ENCODE data around the gene KIAA1958. TPM values are rescaled to one million over a fixed set of nuclear protein-coding genes. Genes with fewer than 3 reads are reported as not detected.

Gene KIAA1958
- total RNA-seq, 1 donor from 2014 or later = 3.7 TPM

GRCh38 chr9:112631313-112632070 is 144.9 kb downstream of the KIAA1958 start:
- Histone ChIP-seq H3K9me3 (ENCODE audit: control insufficient read depth in 3 of 3, low read length in 3 of 3) (no peaks in the 10 kb centered on the region), H3K27me3 (ENCODE audit: control insufficient read depth in 3 of 3, insufficient read depth in 3 of 3, low read length in 3 of 3) (no peaks in the 10 kb centered on the region), H3K9ac (ENCODE audit: low read depth in 1 of 3, low read length in 3 of 3) (no peak overlapping the region), H3K4me3 (ENCODE audit: low read length in 3 of 3) (no peak overlapping the region), H3K27ac (ENCODE audit: low read depth, low read length) (no peak overlapping the region), H3K4me1 (ENCODE audit: control insufficient read depth in 3 of 3, insufficient read depth in 3 of 3, low read length in 3 of 3) (no peaks in the 10 kb centered on the region), H3K36me3 (ENCODE audit: control insufficient read depth in 3 of 3, insufficient read depth in 3 of 3, low read length in 3 of 3) (no peaks in the 10 kb centered on the region)

- Histone ChIP-seq H3K27ac (ENCODE audit: low read depth, low read length) (no peak overlapping the region), H3K36me3 (ENCODE audit: control insufficient read depth in 3 of 3, insufficient read depth in 3 of 3, low read length in 3 of 3) (no peaks in the 10 kb centered on the region), H3K4me3 (ENCODE audit: low read length in 3 of 3) (no peak overlapping the region), H3K4me1 (ENCODE audit: control insufficient read depth in 3 of 3, insufficient read depth in 3 of 3, low read length in 3 of 3) (no peaks in the 10 kb centered on the region), H3K9me3 (ENCODE audit: control insufficient read depth in 3 of 3, low read length in 3 of 3) (peaks cover 3 to 7% (median 5%) of the 10 kb centered on the region in 3 donors), H3K9ac (ENCODE audit: low read depth in 1 of 3, low read length in 3 of 3) (no peak overlapping the region), H3K27me3 (ENCODE audit: control insufficient read depth in 3 of 3, insufficient read depth in 3 of 3, low read length in 3 of 3) (no peaks in the 10 kb centered on the region)
These were observed 153.7 kb downstream of the KIAA1958 start for GRCh38 chr9:112640311-112640710.

GRCh38 chr9:112642126-112642525 is 155.5 kb downstream of the KIAA1958 start:
- H3K4me1 ChIP-seq (ENCODE audit: control insufficient read depth in 3 of 3, insufficient read depth in 3 of 3, low read length in 3 of 3) = no peaks in the 10 kb centered on the region
- peaks cover 3 to 7% (median 5%) of the 10 kb centered on the region in 3 donors for H3K9me3 ChIP-seq (ENCODE audit: control insufficient read depth in 3 of 3, low read length in 3 of 3)
- H3K36me3 ChIP-seq (ENCODE audit: control insufficient read depth in 3 of 3, insufficient read depth in 3 of 3, low read length in 3 of 3) = no peaks in the 10 kb centered on the region
- H3K27ac ChIP-seq (ENCODE audit: low read depth, low read length) = no peak overlapping the region
- no peaks in the 10 kb centered on the region for H3K27me3 ChIP-seq (ENCODE audit: control insufficient read depth in 3 of 3, insufficient read depth in 3 of 3, low read length in 3 of 3)
- no peak overlapping the region for H3K9ac ChIP-seq (ENCODE audit: low read depth in 1 of 3, low read length in 3 of 3)
- H3K4me3 ChIP-seq (ENCODE audit: low read length in 3 of 3) = no peak overlapping the region

GRCh38 chr9:112647596-112647995 is 161.0 kb downstream of the KIAA1958 start:
- H3K27me3 ChIP-seq (ENCODE audit: control insufficient read depth in 3 of 3, insufficient read depth in 3 of 3, low read length in 3 of 3) = no peaks in the 10 kb centered on the region
- no peak overlapping the region for H3K4me3 ChIP-seq (ENCODE audit: low read length in 3 of 3)
- H3K9me3 ChIP-seq (ENCODE audit: control insufficient read depth in 3 of 3, low read length in 3 of 3) = peaks cover 0 to 3% (median 0%) of the 10 kb centered on the region in 3 donors
- no peak overlapping the region for H3K9ac ChIP-seq (ENCODE audit: low read depth in 1 of 3, low read length in 3 of 3)
- H3K36me3 ChIP-seq (ENCODE audit: control insufficient read depth in 3 of 3, insufficient read depth in 3 of 3, low read length in 3 of 3) = peaks cover 0 to 2% (median 0%) of the 10 kb centered on the region in 3 donors
- no peaks in the 10 kb centered on the region for H3K4me1 ChIP-seq (ENCODE audit: control insufficient read depth in 3 of 3, insufficient read depth in 3 of 3, low read length in 3 of 3)
- H3K27ac ChIP-seq (ENCODE audit: low read depth, low read length) = no peak overlapping the region

GRCh38 chr9:112648624-112649023 is 162.0 kb downstream of the KIAA1958 start:
- Histone ChIP-seq H3K36me3 (ENCODE audit: control insufficient read depth in 3 of 3, insufficient read depth in 3 of 3, low read length in 3 of 3) (peaks cover 0 to 2% (median 0%) of the 10 kb centered on the region in 3 donors), H3K4me3 (ENCODE audit: low read length in 3 of 3) (no peak overlapping the region), H3K27me3 (ENCODE audit: control insufficient read depth in 3 of 3, insufficient read depth in 3 of 3, low read length in 3 of 3) (no peaks in the 10 kb centered on the region), H3K4me1 (ENCODE audit: control insufficient read depth in 3 of 3, insufficient read depth in 3 of 3, low read length in 3 of 3) (no peaks in the 10 kb centered on the region), H3K9me3 (ENCODE audit: control insufficient read depth in 3 of 3, low read length in 3 of 3) (peaks cover 0 to 3% (median 0%) of the 10 kb centered on the region in 3 donors), H3K27ac (ENCODE audit: low read depth, low read length) (no peak overlapping the region), H3K9ac (ENCODE audit: low read depth in 1 of 3, low read length in 3 of 3) (no peak overlapping the region)

GRCh38 chr9:112654282-112654681 is 167.7 kb downstream of the KIAA1958 start:
- Histone ChIP-seq H3K36me3 (ENCODE audit: control insufficient read depth in 3 of 3, insufficient read depth in 3 of 3, low read length in 3 of 3) (peaks cover 0 to 2% (median 1%) of the 10 kb centered on the region in 3 donors), H3K4me3 (ENCODE audit: low read length in 3 of 3) (no peak overlapping the region), H3K27me3 (ENCODE audit: control insufficient read depth in 3 of 3, insufficient read depth in 3 of 3, low read length in 3 of 3) (no peaks in the 10 kb centered on the region), H3K9me3 (ENCODE audit: control insufficient read depth in 3 of 3, low read length in 3 of 3) (no peaks in the 10 kb centered on the region), H3K4me1 (ENCODE audit: control insufficient read depth in 3 of 3, insufficient read depth in 3 of 3, low read length in 3 of 3) (no peaks in the 10 kb centered on the region), H3K27ac (ENCODE audit: low read depth, low read length) (no peak overlapping the region), H3K9ac (ENCODE audit: low read depth in 1 of 3, low read length in 3 of 3) (no peak overlapping the region)

- peaks cover 3 to 7% (median 4%) of the 10 kb centered on the region in 3 donors for H3K36me3 ChIP-seq (ENCODE audit: control insufficient read depth in 3 of 3, insufficient read depth in 3 of 3, low read length in 3 of 3)
- no peaks in the 10 kb centered on the region for H3K9me3 ChIP-seq (ENCODE audit: control insufficient read depth in 3 of 3, low read length in 3 of 3)
- H3K27me3 ChIP-seq (ENCODE audit: control insufficient read depth in 3 of 3, insufficient read depth in 3 of 3, low read length in 3 of 3) = no peaks in the 10 kb centered on the region
- H3K27ac ChIP-seq (ENCODE audit: low read depth, low read length) = no peak overlapping the region
- H3K4me3 ChIP-seq (ENCODE audit: low read length in 3 of 3) = no peak overlapping the region
- no peaks in the 10 kb centered on the region for H3K4me1 ChIP-seq (ENCODE audit: control insufficient read depth in 3 of 3, insufficient read depth in 3 of 3, low read length in 3 of 3)
- no peak overlapping the region for H3K9ac ChIP-seq (ENCODE audit: low read depth in 1 of 3, low read length in 3 of 3)
These were observed 169.0 kb downstream of the KIAA1958 start for GRCh38 chr9:112655668-112656067.

GRCh38 chr9:112659906-112660305 is 173.3 kb downstream of the KIAA1958 start:
- no peaks in the 10 kb centered on the region for H3K27me3 ChIP-seq (ENCODE audit: control insufficient read depth in 3 of 3, insufficient read depth in 3 of 3, low read length in 3 of 3)
- no peak overlapping the region for H3K27ac ChIP-seq (ENCODE audit: low read depth, low read length)
- no peaks in the 10 kb centered on the region for H3K9me3 ChIP-seq (ENCODE audit: control insufficient read depth in 3 of 3, low read length in 3 of 3)
- no peaks in the 10 kb centered on the region for H3K4me1 ChIP-seq (ENCODE audit: control insufficient read depth in 3 of 3, insufficient read depth in 3 of 3, low read length in 3 of 3)
- peaks cover 3 to 7% (median 4%) of the 10 kb centered on the region in 3 donors for H3K36me3 ChIP-seq (ENCODE audit: control insufficient read depth in 3 of 3, insufficient read depth in 3 of 3, low read length in 3 of 3)
- H3K4me3 ChIP-seq (ENCODE audit: low read length in 3 of 3) = no peak overlapping the region
- no peak overlapping the region for H3K9ac ChIP-seq (ENCODE audit: low read depth in 1 of 3, low read length in 3 of 3)

GRCh38 chr9:112663681-112664080 is 177.1 kb downstream of the KIAA1958 start:
- no peaks in the 10 kb centered on the region for H3K27me3 ChIP-seq (ENCODE audit: control insufficient read depth in 3 of 3, insufficient read depth in 3 of 3, low read length in 3 of 3)
- H3K9me3 ChIP-seq (ENCODE audit: control insufficient read depth in 3 of 3, low read length in 3 of 3) = no peaks in the 10 kb centered on the region
- H3K4me3 ChIP-seq (ENCODE audit: low read length in 3 of 3) = no peak overlapping the region
- H3K36me3 ChIP-seq (ENCODE audit: control insufficient read depth in 3 of 3, insufficient read depth in 3 of 3, low read length in 3 of 3) = peaks cover 3 to 7% (median 4%) of the 10 kb centered on the region in 3 donors
- no peak overlapping the region for H3K27ac ChIP-seq (ENCODE audit: low read depth, low read length)
- no peak overlapping the region for H3K9ac ChIP-seq (ENCODE audit: low read depth in 1 of 3, low read length in 3 of 3)
- H3K4me1 ChIP-seq (ENCODE audit: control insufficient read depth in 3 of 3, insufficient read depth in 3 of 3, low read length in 3 of 3) = no peaks in the 10 kb centered on the region

- H3K36me3 ChIP-seq (ENCODE audit: control insufficient read depth in 3 of 3, insufficient read depth in 3 of 3, low read length in 3 of 3) = peaks cover 0 to 3% (median 2%) of the 10 kb centered on the region in 3 donors
- no peak overlapping the region for H3K9ac ChIP-seq (ENCODE audit: low read depth in 1 of 3, low read length in 3 of 3)
- H3K27ac ChIP-seq (ENCODE audit: low read depth, low read length) = no peak overlapping the region
- H3K4me3 ChIP-seq (ENCODE audit: low read length in 3 of 3) = no peak overlapping the region
- H3K4me1 ChIP-seq (ENCODE audit: control insufficient read depth in 3 of 3, insufficient read depth in 3 of 3, low read length in 3 of 3) = no peaks in the 10 kb centered on the region
- no peaks in the 10 kb centered on the region for H3K27me3 ChIP-seq (ENCODE audit: control insufficient read depth in 3 of 3, insufficient read depth in 3 of 3, low read length in 3 of 3)
- H3K9me3 ChIP-seq (ENCODE audit: control insufficient read depth in 3 of 3, low read length in 3 of 3) = no peaks in the 10 kb centered on the region
These were observed 177.9 kb downstream of the KIAA1958 start for GRCh38 chr9:112664531-112664930.

Measured in skeletal muscle tissue (tissue), 4 donors.